Stomach smooth muscle (tissue), 2 donors: ENCODE data around the gene CCR4.
A peak's percentile ranks its signal among the peaks of the same experiment; 100 is the strongest.
"Not testable (repeated sequence)": the region's sequence is repeated elsewhere in the genome, so short reads cannot be mapped to it uniquely, and the experiment has no call there.

Experiments
- H3K27ac ChIP-seq: one replicate; pipeline ENCODE4 v1.7.0; 2013; ENCODE audit warnings: mild to moderate bottlenecking, low read length, inconsistent platforms
- H3K27me3 ChIP-seq, 2 donors: one replicate each; pipeline ENCODE4 v1.7.0; 2013; ENCODE audit warnings: low read length in 2 of 2; ENCODE audit not compliant: insufficient read depth in 2 of 2, control insufficient read depth in 1 of 2
- H3K36me3 ChIP-seq, 2 donors: one replicate each; pipeline ENCODE4 v1.7.0; 2013; ENCODE audit warnings: low read length in 2 of 2; ENCODE audit not compliant: control insufficient read depth in 2 of 2, insufficient read depth in 2 of 2
- H3K4me1 ChIP-seq: one replicate; pipeline ENCODE4 v1.7.0; 2013; ENCODE audit warnings: low read length; ENCODE audit not compliant: control insufficient read depth, insufficient read depth
- H3K4me3 ChIP-seq, 2 donors: one replicate each; pipeline ENCODE4 v1.7.0; 2013; ENCODE audit warnings: low read length in 2 of 2
- H3K9ac ChIP-seq, 2 donors: one replicate each; pipeline ENCODE4 v1.7.0; 2013; ENCODE audit warnings: low read length in 2 of 2, mild to moderate bottlenecking in 1 of 2
- H3K9me3 ChIP-seq, 2 donors: one replicate each; pipeline ENCODE4 v1.7.0; 2013; ENCODE audit warnings: low read length in 2 of 2; ENCODE audit not compliant: control insufficient read depth in 2 of 2
- donor health status: healthy.
- donor health status: Pancreatic carcinoma.

Gene CCR4

GRCh38 chr3:32951410-32951811, at the start of gene CCR4:
CCR4 (plus strand) TSS chr3:32951644; CDS start chr3:32953423, 1,779 bp downstream.
- no peaks in the 10 kb centered on the region for H3K9me3 ChIP-seq
- H3K4me3 ChIP-seq: no peak within 1 kb of the TSS
- no peak within 1 kb of the TSS for H3K27ac ChIP-seq
- no peaks in the 10 kb centered on the region for H3K4me1 ChIP-seq
- no peaks in the 10 kb centered on the region for H3K36me3 ChIP-seq
- H3K27me3 ChIP-seq: no peaks in the 10 kb centered on the region
- no peak within 1 kb of the TSS for H3K9ac ChIP-seq

DNA sequence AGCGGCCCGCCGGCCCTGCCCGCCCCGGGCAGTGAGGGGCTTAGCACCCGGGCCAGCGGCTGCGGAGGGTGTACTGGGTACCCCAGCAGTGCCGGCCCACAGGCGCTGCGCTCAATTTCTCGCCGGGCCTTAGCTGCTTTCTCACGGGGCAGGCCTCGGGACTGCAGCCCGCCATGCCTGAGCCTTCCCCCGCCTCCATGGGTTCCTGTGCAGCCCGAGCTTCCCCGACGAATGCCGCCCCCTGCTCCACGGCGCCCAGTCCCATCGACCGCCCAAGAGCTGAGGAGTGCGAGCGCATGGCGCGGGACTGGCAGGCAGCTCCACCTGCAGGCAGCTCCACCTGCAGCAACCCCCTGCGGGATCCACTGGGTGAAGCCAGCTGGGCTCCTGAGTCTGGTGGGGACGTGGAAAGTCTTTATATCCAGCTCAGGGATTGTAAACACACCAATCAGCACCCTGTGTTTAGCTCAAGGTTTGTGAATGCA, 48.5 kb upstream of the CCR4 start:
- H3K27ac ChIP-seq, H3K27me3 ChIP-seq, H3K4me1 ChIP-seq, H3K9ac ChIP-seq, H3K9me3 ChIP-seq, H3K36me3 ChIP-seq: not testable (repeated sequence)
- peak overlapping the region in 1 of 2 donors; percentile 40 for H3K4me3 ChIP-seq

DNA sequence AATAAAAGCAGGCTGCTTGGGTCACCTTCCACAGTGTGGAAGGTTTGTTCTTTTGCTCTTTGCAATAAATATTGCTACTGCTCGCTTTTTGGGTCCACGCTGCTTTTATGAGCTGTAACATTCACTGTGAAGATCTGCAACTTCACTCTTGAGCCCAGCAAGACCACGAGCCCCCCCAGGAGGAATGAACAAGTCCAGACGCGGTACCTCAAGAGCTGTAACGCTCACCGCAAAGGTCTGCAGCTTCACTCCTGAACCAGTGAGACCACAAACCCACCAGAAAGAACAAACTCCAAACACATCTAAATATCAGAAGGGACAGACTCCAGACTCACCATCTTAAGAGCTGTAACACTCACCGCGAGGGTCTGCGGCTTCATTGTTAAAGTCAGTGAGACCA, 47.5 kb upstream of the CCR4 start:
- H3K36me3 ChIP-seq: no peaks in the 10 kb centered on the region
- H3K27me3 ChIP-seq: peaks cover 3 to 4% of the 10 kb centered on the region in 2 donors
- H3K4me3 ChIP-seq: no peak overlapping the region
- H3K9ac ChIP-seq: no peak overlapping the region
- no peaks in the 10 kb centered on the region for H3K9me3 ChIP-seq
- H3K27ac ChIP-seq: no peak overlapping the region
- H3K4me1 ChIP-seq: no peaks in the 10 kb centered on the region

DNA sequence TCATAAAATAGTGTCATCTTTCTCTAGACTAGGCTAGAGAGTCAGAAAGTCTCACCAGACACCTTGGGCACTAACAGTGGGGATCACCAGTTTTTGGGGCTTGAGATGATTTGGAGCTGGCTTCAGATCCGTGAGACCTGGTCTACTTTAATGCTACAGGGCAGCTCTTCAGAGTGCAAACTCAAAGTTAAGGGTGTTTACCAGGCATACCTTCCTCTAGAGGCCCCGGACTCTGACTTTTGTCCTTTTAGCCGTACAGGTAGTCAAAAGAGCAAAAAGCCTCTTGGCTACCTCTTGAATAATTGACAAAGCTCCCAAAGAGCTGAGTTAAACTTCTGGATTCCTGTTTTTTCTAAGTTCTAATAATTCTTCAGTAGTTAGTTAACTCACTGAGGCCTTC, 41.4 kb upstream of the CCR4 start:
- H3K9ac ChIP-seq: no peak overlapping the region
- no peak overlapping the region for H3K4me3 ChIP-seq
- H3K36me3 ChIP-seq: no peaks in the 10 kb centered on the region
- H3K27me3 ChIP-seq: no peaks in the 10 kb centered on the region
- H3K4me1 ChIP-seq: no peaks in the 10 kb centered on the region
- no peak overlapping the region for H3K27ac ChIP-seq
- no peaks in the 10 kb centered on the region for H3K9me3 ChIP-seq

DNA sequence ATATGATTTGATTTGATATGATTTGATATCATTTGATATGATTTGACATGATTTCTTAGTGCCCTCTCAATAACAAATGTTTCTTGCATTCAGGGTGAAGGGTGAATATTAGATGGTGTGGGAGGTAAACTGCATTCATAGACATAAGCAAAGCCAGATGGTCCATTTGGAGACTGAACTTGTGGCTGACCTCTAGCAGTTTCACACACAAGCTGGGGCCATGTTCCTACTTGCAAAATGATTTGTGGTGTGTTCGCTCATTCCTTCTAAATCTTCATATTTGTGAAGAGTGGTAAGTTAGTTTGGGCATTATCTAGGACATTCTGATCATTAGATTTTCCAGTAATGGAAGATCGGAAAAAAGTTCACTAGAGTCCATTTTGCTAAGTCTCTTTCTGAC, 40.5 kb upstream of the CCR4 start:
- Histone ChIP-seq H3K9ac (no peak overlapping the region), H3K4me1 (no peaks in the 10 kb centered on the region), H3K9me3 (no peaks in the 10 kb centered on the region), H3K27ac (no peak overlapping the region), H3K27me3 (no peaks in the 10 kb centered on the region), H3K4me3 (no peak overlapping the region), H3K36me3 (no peaks in the 10 kb centered on the region)

DNA sequence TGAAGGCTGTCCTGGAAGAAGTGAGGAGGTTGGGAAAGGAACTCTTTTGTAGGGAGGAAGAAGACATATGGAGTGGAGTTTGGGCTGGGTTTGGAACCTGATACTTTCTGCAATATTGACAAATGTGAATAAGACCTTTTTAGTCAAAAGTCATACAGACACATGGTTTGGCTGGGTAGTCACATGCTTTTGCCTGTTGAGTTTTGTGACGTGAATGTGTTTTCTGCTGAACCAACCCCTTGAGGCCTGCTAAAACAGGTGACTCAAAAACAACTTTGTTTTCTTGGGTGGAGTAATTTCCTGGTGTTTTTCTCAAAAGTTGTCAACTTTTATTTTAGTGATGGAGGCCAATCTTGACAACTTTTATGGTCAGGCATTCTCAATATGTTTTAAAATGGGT, 39.4 kb upstream of the CCR4 start:
- H3K4me1 ChIP-seq: no peaks in the 10 kb centered on the region
- H3K9ac ChIP-seq: no peak overlapping the region
- no peaks in the 10 kb centered on the region for H3K36me3 ChIP-seq
- no peak overlapping the region for H3K4me3 ChIP-seq
- no peaks in the 10 kb centered on the region for H3K9me3 ChIP-seq
- no peak overlapping the region for H3K27ac ChIP-seq
- H3K27me3 ChIP-seq: no peaks in the 10 kb centered on the region

DNA sequence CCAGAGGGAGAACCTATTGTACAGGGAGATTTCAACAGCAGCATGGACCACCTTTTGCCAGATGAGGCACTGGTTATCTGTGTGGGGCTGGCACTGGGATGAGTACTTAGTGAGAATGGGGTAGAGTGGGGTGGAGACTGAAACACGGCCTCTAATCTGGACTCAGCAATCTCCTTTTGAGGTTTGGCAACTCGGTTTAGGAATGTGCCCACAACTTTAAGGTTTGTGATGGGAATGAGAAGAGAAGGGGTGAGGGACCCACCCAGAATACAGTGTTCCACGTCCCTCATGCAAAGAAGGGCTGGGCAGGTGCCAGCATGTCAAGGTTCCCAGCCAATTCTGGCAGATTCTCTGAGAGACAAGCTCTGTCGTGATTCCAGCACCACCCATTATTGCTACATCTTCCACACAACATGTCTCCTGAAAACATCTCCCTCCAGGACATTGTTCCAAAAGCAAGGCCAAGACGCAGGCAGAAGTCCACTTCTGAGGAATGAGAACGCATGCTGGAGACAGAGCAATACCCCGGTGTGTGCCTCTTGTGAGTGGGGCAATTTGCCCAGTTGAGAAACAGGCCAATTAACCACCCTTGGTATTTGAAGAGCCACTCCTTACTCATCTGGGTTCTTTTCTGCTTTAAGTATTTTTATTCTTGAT, 37.5 kb upstream of the CCR4 start:
- H3K27me3 ChIP-seq: no peaks in the 10 kb centered on the region
- no peaks in the 10 kb centered on the region for H3K4me1 ChIP-seq
- H3K9me3 ChIP-seq: no peaks in the 10 kb centered on the region
- no peaks in the 10 kb centered on the region for H3K36me3 ChIP-seq
- H3K27ac ChIP-seq: no peak overlapping the region
- no peak overlapping the region for H3K4me3 ChIP-seq
- H3K9ac ChIP-seq: no peak overlapping the region

DNA sequence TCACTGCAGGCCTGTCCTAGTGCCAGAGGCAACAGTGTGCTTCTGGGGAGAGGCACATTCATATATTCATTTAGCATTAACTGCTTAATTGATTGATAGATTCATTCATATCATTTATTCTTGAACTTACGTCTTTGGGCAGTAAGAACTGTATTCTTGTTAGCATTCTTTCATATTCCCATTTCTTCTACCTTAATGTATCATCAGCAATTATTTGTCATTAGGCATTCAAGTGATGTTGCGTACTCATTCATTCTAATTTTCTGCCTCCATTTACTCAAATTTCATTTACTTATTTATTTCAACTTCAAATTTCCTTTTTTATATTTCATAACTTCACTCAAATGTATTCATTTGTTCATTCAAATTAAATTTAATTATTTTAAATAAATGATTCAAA, 31.5 kb upstream of the CCR4 start:
- no peaks in the 10 kb centered on the region for H3K36me3 ChIP-seq
- H3K9me3 ChIP-seq: no peaks in the 10 kb centered on the region
- no peak overlapping the region for H3K27ac ChIP-seq
- H3K4me1 ChIP-seq: no peaks in the 10 kb centered on the region
- H3K9ac ChIP-seq: no peak overlapping the region
- H3K4me3 ChIP-seq: no peak overlapping the region
- no peaks in the 10 kb centered on the region for H3K27me3 ChIP-seq

DNA sequence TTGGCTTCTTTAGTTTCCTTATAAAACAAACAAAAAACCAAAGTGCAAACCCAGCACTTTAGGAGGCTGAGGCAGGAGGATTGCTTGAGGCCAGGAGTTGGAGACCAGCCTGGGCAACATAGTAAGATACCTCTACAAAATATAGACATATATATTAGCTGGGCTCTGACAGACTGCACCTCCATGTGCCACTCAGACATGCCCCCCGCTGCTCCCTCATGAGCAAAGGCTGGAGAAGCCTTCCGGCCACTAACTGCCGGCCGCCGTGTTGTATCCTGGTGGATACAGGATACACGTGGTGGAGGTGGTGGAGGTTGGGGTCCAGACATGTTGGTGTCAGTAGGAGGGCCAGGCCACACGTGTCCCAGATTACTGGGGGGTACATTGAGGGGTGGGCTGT, 29.4 kb upstream of the CCR4 start:
- Histone ChIP-seq H3K9me3 (no peaks in the 10 kb centered on the region), H3K4me1 (no peaks in the 10 kb centered on the region), H3K36me3 (no peaks in the 10 kb centered on the region), H3K9ac (no peak overlapping the region), H3K27ac (no peak overlapping the region), H3K27me3 (no peaks in the 10 kb centered on the region), H3K4me3 (no peak overlapping the region)

DNA sequence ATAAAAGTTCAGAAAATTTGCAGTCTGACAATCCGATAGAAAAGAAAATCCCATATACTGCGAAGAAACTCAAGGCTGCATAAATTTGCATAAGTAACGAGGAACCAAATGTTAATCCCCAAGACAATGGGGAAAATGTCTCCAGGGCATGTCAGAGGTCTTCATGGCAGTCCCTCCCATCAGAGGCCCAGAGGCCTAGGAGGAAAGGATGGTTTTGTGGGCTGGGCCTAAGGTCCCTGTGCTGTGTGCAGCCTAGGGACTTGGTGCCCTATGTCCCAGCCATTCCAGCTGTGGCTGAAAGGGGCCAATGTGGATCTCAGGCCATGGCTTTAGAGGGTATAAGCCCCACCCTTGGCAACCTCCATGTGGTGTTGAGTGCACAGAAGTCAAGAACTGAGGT, 21.3 kb upstream of the CCR4 start:
- Histone ChIP-seq H3K9ac (no peak overlapping the region), H3K36me3 (no peaks in the 10 kb centered on the region), H3K4me1 (no peaks in the 10 kb centered on the region), H3K27me3 (no peaks in the 10 kb centered on the region), H3K9me3 (no peaks in the 10 kb centered on the region), H3K4me3 (no peak overlapping the region), H3K27ac (no peak overlapping the region)

GRCh38 chr3:32931273-32931672, 20.2 kb upstream of the CCR4 start:
- not testable (repeated sequence) for H3K4me3 ChIP-seq, H3K27me3 ChIP-seq, H3K36me3 ChIP-seq, H3K9me3 ChIP-seq, H3K27ac ChIP-seq, H3K4me1 ChIP-seq, H3K9ac ChIP-seq
